Vagina (tissue), 2 donors: ENCODE measurements around the gene KIAA1671.

Experiments
- POLR2A ChIP-seq, 2 donors: fragments of 450-650 bp; IDR thresholded peaks; one replicate each; pipeline ENCODE4 v1.6.1; 2017; ENCODE audit warnings: antibody characterized with exemption in 2 of 2, mild to moderate bottlenecking in 2 of 2, moderate library complexity in 2 of 2
- POLR2AphosphoS5 ChIP-seq, 2 donors: sonication (generic); formaldehyde crosslinking; IDR thresholded peaks; one replicate each; pipeline ENCODE4 v1.9.0; 2017; ENCODE audit warnings: antibody characterized with exemption in 2 of 2, mild to moderate bottlenecking in 2 of 2, low read depth in 1 of 2; ENCODE audit not compliant: insufficient read depth in 1 of 2
- TF ChIP-seq, protein P1 (sequence below), 3 experiments: fragments of 450-650 bp in 2 of 3; fragments of 200-600 bp in 1 of 3; sonication (generic) in 1 of 3; IDR thresholded peaks; one replicate each; pipeline ENCODE4 v1.5.1; 2017 to 2019; ENCODE audit warnings: antibody characterized with exemption in 3 of 3, mild to moderate bottlenecking in 2 of 3, moderate library complexity in 2 of 3

- TF ChIP-seq, protein P1, sequence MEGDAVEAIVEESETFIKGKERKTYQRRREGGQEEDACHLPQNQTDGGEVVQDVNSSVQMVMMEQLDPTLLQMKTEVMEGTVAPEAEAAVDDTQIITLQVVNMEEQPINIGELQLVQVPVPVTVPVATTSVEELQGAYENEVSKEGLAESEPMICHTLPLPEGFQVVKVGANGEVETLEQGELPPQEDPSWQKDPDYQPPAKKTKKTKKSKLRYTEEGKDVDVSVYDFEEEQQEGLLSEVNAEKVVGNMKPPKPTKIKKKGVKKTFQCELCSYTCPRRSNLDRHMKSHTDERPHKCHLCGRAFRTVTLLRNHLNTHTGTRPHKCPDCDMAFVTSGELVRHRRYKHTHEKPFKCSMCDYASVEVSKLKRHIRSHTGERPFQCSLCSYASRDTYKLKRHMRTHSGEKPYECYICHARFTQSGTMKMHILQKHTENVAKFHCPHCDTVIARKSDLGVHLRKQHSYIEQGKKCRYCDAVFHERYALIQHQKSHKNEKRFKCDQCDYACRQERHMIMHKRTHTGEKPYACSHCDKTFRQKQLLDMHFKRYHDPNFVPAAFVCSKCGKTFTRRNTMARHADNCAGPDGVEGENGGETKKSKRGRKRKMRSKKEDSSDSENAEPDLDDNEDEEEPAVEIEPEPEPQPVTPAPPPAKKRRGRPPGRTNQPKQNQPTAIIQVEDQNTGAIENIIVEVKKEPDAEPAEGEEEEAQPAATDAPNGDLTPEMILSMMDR (IDR thresholded peaks at IDR 0.05): peak; percentile 91 to 100 (median 95)
- TF ChIP-seq POLR2AphosphoS5 (IDR thresholded peaks at IDR 0.05; ENCODE audit: insufficient read depth in 1 of 2, low read depth in 1 of 2) (peak in 1 of 2 donors; percentile 18), POLR2A (IDR thresholded peaks at IDR 0.05) (peak in 1 of 2 donors; percentile 66)
These were observed at the start of gene KIAA1671 for GRCh38 chr22:24951942-24952836.
